ENCODE results near the gene FMN2.

FMN2 gene

GRCh38 chr1:240084749-240085148, 6.9 kb upstream of the FMN2 start:
- no peak for ATAC-seq

GRCh38 chr1:240086726-240087125, 5.0 kb upstream of the FMN2 start:
- TF ChIP-seq BACH2 (CRISPR knock-in tag; IDR thresholded peaks at IDR 0.05; ENCODE audit: borderline replicate concordance) (no peak), OSR1 (CRISPR knock-in tag; IDR thresholded peaks at IDR 0.05) (no peak), ZNF565 (CRISPR knock-in tag; conservative IDR thresholded peaks at IDR 0.05; ENCODE audit: low read depth) (no peak), ZC3H10 (CRISPR knock-in tag; IDR thresholded peaks at IDR 0.05) (no peak), ZNF8 (CRISPR knock-in tag; IDR thresholded peaks at IDR 0.05) (no peak), PATZ1 (CRISPR knock-in tag; IDR thresholded peaks at IDR 0.05; ENCODE audit: borderline replicate concordance) (no peak), GLIS3 (CRISPR knock-in tag; IDR thresholded peaks at IDR 0.05) (no peak), ESRRG (CRISPR knock-in tag; IDR thresholded peaks at IDR 0.05) (no peak), ZNF70 (CRISPR knock-in tag; IDR thresholded peaks at IDR 0.05) (no peak), ARNTL (CRISPR knock-in tag; IDR thresholded peaks at IDR 0.05; ENCODE audit: borderline replicate concordance, low read depth) (no peak)
- peak; percentile 12; the same call in 2 of the 3 replicates for ATAC-seq

More at GRCh38 chr1:240084749-240085148, 6.9 kb upstream of the FMN2 start:
- TF ChIP-seq ZC3H10 (CRISPR knock-in tag; IDR thresholded peaks at IDR 0.05) (no peak), PPARA (CRISPR knock-in tag; IDR thresholded peaks at IDR 0.05; ENCODE audit: borderline replicate concordance) (no peak), BACH2 (CRISPR knock-in tag; IDR thresholded peaks at IDR 0.05; ENCODE audit: borderline replicate concordance) (no peak), OSR1 (CRISPR knock-in tag; IDR thresholded peaks at IDR 0.05) (no peak), CSDC2 (CRISPR knock-in tag; IDR thresholded peaks at IDR 0.05) (no peak), ZFP3 (CRISPR knock-in tag; IDR thresholded peaks at IDR 0.05) (no peak), ESRRG (CRISPR knock-in tag; IDR thresholded peaks at IDR 0.05) (no peak), ZNF565 (CRISPR knock-in tag; conservative IDR thresholded peaks at IDR 0.05; ENCODE audit: low read depth) (no peak), ZNF8 (CRISPR knock-in tag; IDR thresholded peaks at IDR 0.05) (no peak), ARNTL (CRISPR knock-in tag; IDR thresholded peaks at IDR 0.05; ENCODE audit: borderline replicate concordance, low read depth) (no peak), CREB5 (CRISPR knock-in tag; IDR thresholded peaks at IDR 0.05; ENCODE audit: low read depth) (no peak), TSHZ2 (CRISPR knock-in tag; IDR thresholded peaks at IDR 0.05) (no peak), ZFP30 (CRISPR knock-in tag; IDR thresholded peaks at IDR 0.05) (no peak), GLIS3 (CRISPR knock-in tag; IDR thresholded peaks at IDR 0.05) (no peak), TOX (CRISPR knock-in tag; IDR thresholded peaks at IDR 0.05; ENCODE audit: borderline replicate concordance) (no peak)

GRCh38 chr1:240090014-240090413, 1.7 kb upstream of the FMN2 start:
- no peak for TF ChIP-seq ZFP3 (CRISPR knock-in tag; IDR thresholded peaks at IDR 0.05)
- no peak for ATAC-seq

GRCh38 chr1:240090957-240091600, 604 bp upstream of the FMN2 start:
- no peak for TF ChIP-seq ESRRG (CRISPR knock-in tag; IDR thresholded peaks at IDR 0.05)
- no peak for TF ChIP-seq SNAI2 (CRISPR knock-in tag; IDR thresholded peaks at IDR 0.05)
- TF ChIP-seq TOX (CRISPR knock-in tag; IDR thresholded peaks at IDR 0.05; ENCODE audit: borderline replicate concordance) = no peak
- no peak for TF ChIP-seq ZFP30 (CRISPR knock-in tag; IDR thresholded peaks at IDR 0.05)
- TF ChIP-seq CSDC2 (CRISPR knock-in tag; IDR thresholded peaks at IDR 0.05) = no peak
- TF ChIP-seq TSHZ2 (CRISPR knock-in tag; IDR thresholded peaks at IDR 0.05) = no peak
- no peak for TF ChIP-seq ZNF70 (CRISPR knock-in tag; IDR thresholded peaks at IDR 0.05)
- no peak for TF ChIP-seq ISL1 (CRISPR knock-in tag; IDR thresholded peaks at IDR 0.05)
- TF ChIP-seq CREB5 (CRISPR knock-in tag; IDR thresholded peaks at IDR 0.05; ENCODE audit: low read depth) = no peak
- no peak for TF ChIP-seq TCF4 (CRISPR knock-in tag; IDR thresholded peaks at IDR 0.05; ENCODE audit: borderline replicate concordance)
- no peak for ATAC-seq
